ENCODE data around the gene ZNF200. TPM values are rescaled to one million over a fixed set of nuclear protein-coding genes. Genes with fewer than 3 reads are reported as not detected.

The ZNF200 gene
- total and polyA plus RNA-seq, 2 donors (not counting 1 experiment from before 2014, with no cell fraction given) = 5.9 to 8.1 TPM

- H3K4me1 ChIP-seq (ENCODE audit: control insufficient read depth, extremely low read depth, insufficient read depth, low read length) = peaks cover 2% of the 10 kb centered on the region
- no peaks in the 10 kb centered on the region for H4K20me1 ChIP-seq (ENCODE audit: control insufficient read depth, extremely low read depth, insufficient read depth, low read length)
- peak within 1 kb of the TSS; percentile 79 to 95 (median 90) for H3K4me3 ChIP-seq (replicated peaks in 1 of 4; ENCODE audit: control extremely low read depth in 1 of 4, insufficient read depth in 1 of 4, low read depth in 3 of 4, low read length in 4 of 4)
- H3K9ac ChIP-seq (ENCODE audit: insufficient read depth, low read length) = peak within 1 kb of the TSS; percentile 96
- H3K4me2 ChIP-seq (ENCODE audit: extremely low read depth, insufficient read depth, low read length) = peak within 1 kb of the TSS; percentile 100
- TF ChIP-seq EZH2 (IDR thresholded peaks at IDR 0.05; ENCODE audit: low read length, missing control alignments) (no peak), CTCF (conservative IDR thresholded peaks at IDR 0.05 in 1 of 2, IDR thresholded peaks at IDR 0.05 in 1 of 2; ENCODE audit: low read depth in 1 of 2, low read length in 2 of 2) (no peak)
- peaks cover 5% of the 10 kb centered on the region for H3K36me3 ChIP-seq (ENCODE audit: control insufficient read depth, insufficient read depth, low read length)
- H2AFZ ChIP-seq (ENCODE audit: low read length) = peak within 1 kb of the TSS; percentile 98
- H3K9me3 ChIP-seq (ENCODE audit: control insufficient read depth, insufficient read depth, low read depth, low read length) = no peaks in the 10 kb centered on the region
- peak within 1 kb of the TSS; percentile 98 for H3K27ac ChIP-seq (ENCODE audit: insufficient read depth, low read length)
- peaks cover 34% of the 10 kb centered on the region for H3K79me2 ChIP-seq (ENCODE audit: control insufficient read depth, insufficient read depth, low read length)
- H3K27me3 ChIP-seq (ENCODE audit: control insufficient read depth, insufficient read depth, low read length) = no peaks in the 10 kb centered on the region
- peak; percentile 98 to 99 for DNase-seq (ENCODE audit: low read depth in 2 of 2)
Measured at GRCh38 chr16:3282730-3283542, 48.0 kb upstream of the ZNF200 start, which contains the start of gene ZNF263. Gene ZNF263, plus strand, starts transcription at chr16:3283491. Its CDS starts 328 bp downstream, at chr16:3283819.

DNA sequence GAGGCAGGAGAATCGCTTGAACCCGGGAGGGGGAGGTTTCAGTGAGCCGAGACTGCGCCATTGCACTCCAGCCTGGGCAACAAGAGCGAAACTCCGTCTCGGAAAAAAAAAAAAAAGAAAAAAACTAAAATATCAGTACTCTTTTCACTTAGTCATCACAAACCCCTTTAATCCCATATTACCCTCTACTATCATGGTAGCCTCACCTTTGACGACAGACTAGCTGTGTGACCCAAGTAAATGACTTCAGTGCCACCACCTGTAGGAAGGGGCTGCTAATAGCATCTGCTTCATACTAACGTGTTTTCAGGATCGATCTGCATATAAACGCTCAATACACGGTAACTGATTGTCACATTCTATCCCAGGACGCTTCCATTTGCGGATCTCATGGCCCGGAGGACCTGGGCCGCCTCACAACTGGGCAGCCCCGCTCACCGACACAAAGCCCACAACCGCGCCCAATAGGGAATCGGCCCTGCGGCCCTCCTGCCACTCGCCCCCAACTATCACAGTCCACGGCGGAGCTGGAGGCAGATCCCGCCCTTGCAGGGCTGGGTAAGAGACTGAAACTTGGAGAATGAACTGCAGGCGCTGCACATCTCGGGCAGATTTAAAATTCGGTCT is 47.3 kb upstream of the ZNF200 start:
- peak overlapping the region; percentile 79 to 95 (median 90) for H3K4me3 ChIP-seq (replicated peaks in 1 of 4; ENCODE audit: control extremely low read depth in 1 of 4, insufficient read depth in 1 of 4, low read depth in 3 of 4, low read length in 4 of 4)
- H2AFZ ChIP-seq (ENCODE audit: low read length) = peak overlapping the region; percentile 98
- peak in 1 of 2 donors; percentile 82 for DNase-seq (ENCODE audit: low read depth in 2 of 2)
- H4K20me1 ChIP-seq (ENCODE audit: control insufficient read depth, extremely low read depth, insufficient read depth, low read length) = no peaks in the 10 kb centered on the region
- H3K36me3 ChIP-seq (ENCODE audit: control insufficient read depth, insufficient read depth, low read length) = peaks cover 5% of the 10 kb centered on the region
- no peaks in the 10 kb centered on the region for H3K9me3 ChIP-seq (ENCODE audit: control insufficient read depth, insufficient read depth, low read depth, low read length)
- peaks cover 34% of the 10 kb centered on the region for H3K79me2 ChIP-seq (ENCODE audit: control insufficient read depth, insufficient read depth, low read length)
- H3K9ac ChIP-seq (ENCODE audit: insufficient read depth, low read length) = peak overlapping the region; percentile 96
- H3K4me2 ChIP-seq (ENCODE audit: extremely low read depth, insufficient read depth, low read length) = peak overlapping the region; percentile 100
- no peak for TF ChIP-seq EZH2 (IDR thresholded peaks at IDR 0.05; ENCODE audit: low read length, missing control alignments)
- TF ChIP-seq CTCF (conservative IDR thresholded peaks at IDR 0.05 in 1 of 2, IDR thresholded peaks at IDR 0.05 in 1 of 2; ENCODE audit: low read depth in 1 of 2, low read length in 2 of 2) = no peak
- H3K4me1 ChIP-seq (ENCODE audit: control insufficient read depth, extremely low read depth, insufficient read depth, low read length) = peaks cover 2% of the 10 kb centered on the region
- H3K27ac ChIP-seq (ENCODE audit: insufficient read depth, low read length) = peak overlapping the region; percentile 98
- H3K27me3 ChIP-seq (ENCODE audit: control insufficient read depth, insufficient read depth, low read length) = no peaks in the 10 kb centered on the region

DNA sequence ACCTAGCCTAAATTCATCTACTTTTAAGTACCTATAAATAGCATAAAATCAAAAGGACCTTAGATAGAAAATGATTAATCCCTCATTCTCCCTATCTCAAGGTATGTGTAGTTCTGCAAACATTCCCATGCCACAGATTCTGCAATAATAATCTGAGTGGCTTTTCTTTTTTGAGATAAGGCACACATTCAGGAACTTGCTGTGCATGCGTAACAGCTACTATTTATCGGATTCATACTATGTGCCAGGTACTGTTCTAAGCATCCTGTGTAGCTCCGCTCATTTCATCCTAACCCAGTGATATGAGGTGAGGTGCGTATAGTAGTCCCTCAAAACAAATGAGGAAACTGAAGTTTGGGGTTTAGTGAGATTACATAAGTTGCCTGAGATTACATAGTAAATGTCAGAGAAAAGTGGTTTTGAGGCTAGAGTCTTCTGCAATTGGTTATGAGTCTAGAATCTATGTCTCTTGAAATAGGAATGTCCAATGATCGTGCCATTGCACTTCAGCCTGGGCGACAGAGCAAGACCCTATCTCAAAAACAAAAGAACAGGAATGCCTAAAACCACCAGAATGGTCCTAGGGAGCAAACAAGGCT is 46.4 kb upstream of the ZNF200 start:
- Histone ChIP-seq H3K27me3 (ENCODE audit: control insufficient read depth, insufficient read depth, low read length) (no peaks in the 10 kb centered on the region), H3K4me1 (ENCODE audit: control insufficient read depth, extremely low read depth, insufficient read depth, low read length) (peaks cover 2% of the 10 kb centered on the region), H3K9me3 (ENCODE audit: control insufficient read depth, insufficient read depth, low read depth, low read length) (no peaks in the 10 kb centered on the region), H2AFZ (ENCODE audit: low read length) (no peak overlapping the region), H3K79me2 (ENCODE audit: control insufficient read depth, insufficient read depth, low read length) (peaks cover 28% of the 10 kb centered on the region), H3K36me3 (ENCODE audit: control insufficient read depth, insufficient read depth, low read length) (peaks cover 2% of the 10 kb centered on the region), H3K4me3 (replicated peaks in 1 of 4; ENCODE audit: control extremely low read depth in 1 of 4, insufficient read depth in 1 of 4, low read depth in 3 of 4, low read length in 4 of 4) (no peak overlapping the region), H3K27ac (ENCODE audit: insufficient read depth, low read length) (no peak overlapping the region), H4K20me1 (ENCODE audit: control insufficient read depth, extremely low read depth, insufficient read depth, low read length) (no peaks in the 10 kb centered on the region), H3K9ac (ENCODE audit: insufficient read depth, low read length) (no peak overlapping the region), H3K4me2 (ENCODE audit: extremely low read depth, insufficient read depth, low read length) (no peak overlapping the region)
- no peak for DNase-seq (ENCODE audit: low read depth in 2 of 2)
- TF ChIP-seq CTCF (conservative IDR thresholded peaks at IDR 0.05 in 1 of 2, IDR thresholded peaks at IDR 0.05 in 1 of 2; ENCODE audit: low read depth in 1 of 2, low read length in 2 of 2) = no peak
- TF ChIP-seq EZH2 (IDR thresholded peaks at IDR 0.05; ENCODE audit: low read length, missing control alignments) = no peak
